Activated T-cell treated with anti-CD3 and anti-CD28 coated beads for 48 hours (primary cell): ENCODE measurements around the gene PER1.

ENCODE experiments used
- DNase-seq: peaks from one replicate; pipeline ENCODE4 v3.0.0-alpha.2; 2020; ENCODE audit warnings: low read depth

Gene PER1

DNA sequence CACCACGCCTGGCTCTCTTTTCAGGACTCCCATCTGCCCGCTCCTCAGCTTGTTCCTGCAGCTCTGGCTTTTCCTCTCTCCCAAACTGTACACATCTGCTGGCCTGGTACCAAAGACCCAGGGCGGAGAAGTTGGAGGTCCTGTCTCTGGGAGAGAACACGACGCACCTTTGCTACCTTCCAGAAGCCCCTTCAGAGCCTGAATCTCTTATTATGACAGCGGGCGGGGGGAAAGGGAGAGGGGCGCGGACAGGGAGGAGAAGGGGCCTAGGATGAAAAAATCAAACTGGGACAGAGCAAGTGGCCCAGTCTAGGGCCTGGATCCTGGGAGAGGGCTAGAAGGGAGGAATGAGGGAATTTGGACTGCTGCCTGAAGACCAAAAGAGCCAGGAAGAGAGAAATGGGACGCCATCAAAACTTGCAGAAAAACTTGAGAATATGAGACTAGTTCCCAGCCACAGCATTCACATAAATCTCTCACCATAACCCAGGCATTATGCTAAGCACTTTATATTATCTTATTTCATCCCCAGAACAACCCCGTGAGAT lies 2.5 kb upstream of the PER1 start:
- no peak for DNase-seq

- DNase-seq, result peak; percentile 86
Measured at GRCh38 chr17:8153957-8154607, 1.9 kb upstream of the PER1 start.

GRCh38 chr17:8153525-8153956 lies 1.3 kb upstream of the PER1 start:
- no peak for DNase-seq

DNA sequence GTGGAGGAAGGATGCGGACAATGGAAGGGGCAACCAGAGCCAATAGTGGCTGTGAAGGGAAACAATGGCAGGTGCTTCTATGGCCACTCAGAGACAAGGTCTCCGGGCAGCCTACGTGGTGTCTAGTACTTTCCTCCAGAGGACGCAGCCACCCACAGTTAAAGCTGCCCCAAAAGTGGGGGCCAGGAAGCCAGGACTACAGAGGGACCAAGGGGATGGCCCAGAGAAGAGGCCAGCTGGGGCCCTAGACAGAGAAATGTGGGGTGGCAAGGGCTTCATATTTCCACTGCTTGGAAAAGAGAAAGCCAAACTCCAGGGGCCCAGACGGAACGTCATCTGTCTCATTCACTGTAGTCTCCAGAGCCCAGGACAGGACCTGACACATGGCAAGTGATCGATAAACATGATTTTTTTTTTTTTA lies 837 bp upstream of the PER1 start:
- DNase-seq, result no peak

DNA sequence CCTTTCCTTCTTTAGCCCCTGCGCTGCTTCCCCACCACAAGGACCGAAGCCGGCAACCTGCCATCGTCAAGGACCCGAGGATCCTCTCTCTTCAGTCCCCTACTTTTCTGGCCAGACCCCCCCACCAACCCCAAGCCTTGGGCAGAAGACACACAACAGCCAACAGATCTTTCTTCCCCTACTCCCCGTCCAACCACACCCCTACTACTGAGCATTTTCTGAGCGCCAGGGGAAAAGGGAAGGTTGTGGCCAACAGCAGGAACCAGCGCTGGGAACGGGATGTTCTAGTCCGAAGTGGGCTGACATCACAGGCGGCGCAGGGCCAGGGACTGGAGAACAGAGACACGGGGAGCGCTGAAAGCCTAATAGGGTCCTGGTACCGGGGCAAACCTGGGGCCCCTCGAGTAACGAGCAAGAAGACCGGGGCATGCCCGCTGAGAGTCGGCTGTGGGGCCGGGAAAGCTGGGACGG lies 528 bp downstream of the PER1 start:
- DNase-seq, result no peak

DNA sequence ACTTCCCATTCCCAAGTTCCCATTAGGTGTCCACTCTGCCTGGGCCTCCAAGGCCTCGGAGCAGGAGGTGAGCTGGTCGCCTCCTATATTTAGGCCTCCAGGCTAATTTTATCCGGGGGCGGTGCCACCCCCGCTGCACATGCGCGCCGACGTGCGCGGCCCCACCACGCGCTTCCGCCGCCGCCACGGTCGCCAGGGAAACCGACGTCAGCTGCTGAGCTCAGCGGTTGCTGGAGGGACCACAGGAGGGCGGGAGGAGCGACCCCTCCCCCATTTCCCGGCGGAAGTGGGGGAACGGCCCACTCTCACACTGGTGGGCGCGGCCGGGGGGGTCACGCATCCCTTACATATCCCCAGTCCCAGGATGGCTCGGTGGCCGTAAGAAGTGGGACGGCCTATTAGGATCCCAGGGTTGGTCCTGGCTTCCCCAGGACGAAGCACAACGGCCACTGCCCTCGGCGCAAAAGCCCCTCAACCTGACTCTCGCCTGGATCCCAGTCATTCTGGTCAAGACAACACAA lies 1.0 kb downstream of the PER1 start:
- DNase-seq, result peak; percentile 85

DNA sequence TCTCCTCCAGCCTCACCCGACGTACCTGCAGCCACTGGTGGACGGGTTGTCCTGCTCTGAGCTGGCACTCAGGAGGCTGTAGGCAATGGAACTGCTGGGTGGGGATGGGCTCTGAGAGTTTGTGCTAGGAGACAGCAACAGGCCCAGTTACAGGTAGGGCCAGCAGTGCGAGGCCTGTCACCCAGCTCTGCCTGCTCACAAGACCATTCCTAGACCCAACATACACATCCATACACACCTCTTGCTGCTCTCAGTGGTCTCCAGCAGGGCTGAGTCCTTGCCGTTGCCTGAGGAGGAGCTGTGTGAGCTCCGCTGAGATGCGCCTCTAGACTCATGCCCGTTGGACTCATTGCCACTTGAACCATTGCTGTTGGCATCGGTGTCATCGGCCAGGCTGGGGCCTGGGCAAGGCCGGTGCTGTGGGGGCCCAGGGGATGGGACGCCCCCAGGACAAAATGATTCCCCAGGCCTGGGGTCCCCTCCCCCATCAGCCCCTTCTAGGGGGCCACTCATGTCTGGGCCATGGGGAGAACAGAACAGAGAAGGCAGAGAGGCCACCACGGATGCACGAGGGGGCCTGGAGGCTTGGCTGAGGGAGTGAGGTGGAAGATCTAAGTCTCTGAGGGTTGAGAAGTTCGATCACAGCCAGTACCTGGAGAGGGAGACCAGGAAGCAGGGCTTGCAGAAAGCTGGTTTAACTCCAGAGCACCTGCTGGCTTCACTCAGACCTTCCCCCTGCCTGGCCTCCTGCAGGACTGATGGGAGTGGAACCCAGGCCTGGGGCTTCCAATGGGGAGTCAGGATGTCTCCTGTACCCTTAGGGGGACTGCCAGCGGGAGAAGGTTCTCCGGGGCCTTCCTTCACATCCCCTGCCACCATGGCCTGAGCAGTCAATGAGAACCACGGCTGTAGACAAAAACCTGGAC lies 1.7 kb downstream of the PER1 start:
- DNase-seq, result no peak

DNA sequence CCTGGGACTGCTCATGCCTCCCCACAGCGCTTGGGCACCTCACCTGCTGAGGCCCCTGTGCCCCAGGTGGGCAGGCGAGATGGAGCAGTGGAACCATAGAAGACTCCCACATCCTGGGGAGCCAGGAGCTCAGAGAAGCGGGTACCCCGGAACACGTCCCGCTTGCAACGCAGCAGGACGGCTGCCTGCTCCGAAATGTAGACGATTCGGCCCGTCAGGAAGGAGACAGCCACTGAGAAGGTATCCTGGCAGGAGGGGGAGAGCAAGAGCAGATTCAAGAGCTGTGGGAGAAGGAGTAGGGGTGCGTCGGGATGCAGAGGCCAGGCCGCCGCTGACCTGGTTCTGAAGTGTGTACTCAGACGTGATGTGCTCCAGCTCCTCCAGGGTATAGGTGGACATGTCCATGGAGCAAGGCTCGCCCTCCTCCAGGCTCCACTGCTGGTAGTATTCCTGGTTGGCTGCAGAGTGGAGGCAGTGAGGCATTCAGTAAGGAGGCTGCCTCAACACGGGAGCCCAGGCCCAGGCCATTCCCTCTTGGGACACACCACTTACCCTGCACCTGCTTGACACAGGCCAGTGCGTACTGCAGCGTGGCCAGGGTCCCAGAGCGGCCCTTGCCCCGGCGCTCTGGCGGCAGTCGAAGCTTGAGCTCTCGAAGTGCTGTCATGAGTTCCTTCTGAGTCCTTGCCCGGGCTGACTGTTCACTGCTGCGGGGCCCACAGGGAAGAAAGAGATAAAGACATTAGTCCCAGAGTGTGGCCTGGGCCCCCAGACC lies 2.6 kb downstream of the PER1 start:
- DNase-seq, result no peak

GRCh38 chr17:8148560-8148959 lies 3.6 kb downstream of the PER1 start:
- DNase-seq, result no peak

DNA sequence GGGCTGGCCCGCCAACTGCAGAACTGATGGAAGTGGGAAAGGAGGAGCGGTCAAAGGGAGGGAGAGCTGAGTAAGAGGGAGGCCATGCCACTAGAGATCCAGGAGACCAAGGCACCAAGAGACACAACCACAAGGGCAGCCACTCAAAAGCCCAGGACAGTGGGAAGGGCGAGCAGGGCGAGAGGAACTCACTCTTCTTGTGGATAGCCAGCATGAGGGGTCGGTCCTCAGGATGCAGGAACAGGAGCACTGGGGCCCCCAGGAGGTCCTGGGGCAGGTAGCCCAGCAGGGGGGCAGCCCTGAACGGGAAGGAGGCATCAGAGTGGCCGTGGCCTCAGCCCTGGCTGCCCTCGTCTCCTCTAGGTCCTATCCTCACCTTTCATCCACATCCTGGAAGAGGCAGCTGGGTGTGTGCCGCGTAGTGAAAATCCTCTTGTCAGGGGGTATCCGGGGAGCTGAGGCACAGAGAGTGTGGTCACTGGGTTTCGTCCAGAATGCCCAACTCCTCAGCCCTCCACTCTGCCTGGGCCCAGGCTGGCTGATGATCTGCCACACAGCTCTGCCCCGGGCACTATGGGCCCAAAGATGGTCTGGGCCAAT lies 4.3 kb downstream of the PER1 start:
- DNase-seq, result no peak

DNA sequence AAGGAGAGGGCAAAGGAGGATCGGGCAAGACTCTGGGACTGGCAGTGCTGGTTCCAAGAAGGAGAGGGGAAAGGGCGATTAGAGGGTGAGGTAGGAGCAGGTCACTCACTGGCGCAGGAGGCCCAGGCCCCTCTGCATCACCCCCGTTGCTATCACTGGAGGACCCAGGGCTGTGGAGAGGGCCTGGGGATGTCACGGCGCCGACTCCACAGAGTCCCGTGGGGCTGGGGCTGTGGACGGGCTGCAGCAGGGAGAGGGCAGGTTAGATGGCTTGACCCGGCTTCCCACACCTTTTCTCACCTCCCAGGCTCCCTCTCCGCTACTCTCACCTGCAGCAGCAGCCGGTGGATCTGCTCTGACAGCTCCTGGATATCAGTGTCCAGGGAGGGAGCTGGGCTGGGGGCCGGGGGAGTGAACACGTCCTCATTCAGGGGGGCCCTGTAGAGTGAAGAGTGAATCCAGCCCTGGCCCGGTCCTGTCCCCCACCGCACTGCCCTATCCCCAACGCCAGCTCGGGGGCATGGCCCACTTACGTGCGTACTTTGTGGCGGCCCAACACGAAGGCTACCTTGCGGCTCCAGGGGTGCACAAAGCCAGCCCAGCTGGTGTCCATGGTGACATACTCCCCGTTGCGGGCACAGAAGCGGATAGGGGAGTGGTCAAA lies 4.9 kb downstream of the PER1 start:
- no peak for DNase-seq

DNA sequence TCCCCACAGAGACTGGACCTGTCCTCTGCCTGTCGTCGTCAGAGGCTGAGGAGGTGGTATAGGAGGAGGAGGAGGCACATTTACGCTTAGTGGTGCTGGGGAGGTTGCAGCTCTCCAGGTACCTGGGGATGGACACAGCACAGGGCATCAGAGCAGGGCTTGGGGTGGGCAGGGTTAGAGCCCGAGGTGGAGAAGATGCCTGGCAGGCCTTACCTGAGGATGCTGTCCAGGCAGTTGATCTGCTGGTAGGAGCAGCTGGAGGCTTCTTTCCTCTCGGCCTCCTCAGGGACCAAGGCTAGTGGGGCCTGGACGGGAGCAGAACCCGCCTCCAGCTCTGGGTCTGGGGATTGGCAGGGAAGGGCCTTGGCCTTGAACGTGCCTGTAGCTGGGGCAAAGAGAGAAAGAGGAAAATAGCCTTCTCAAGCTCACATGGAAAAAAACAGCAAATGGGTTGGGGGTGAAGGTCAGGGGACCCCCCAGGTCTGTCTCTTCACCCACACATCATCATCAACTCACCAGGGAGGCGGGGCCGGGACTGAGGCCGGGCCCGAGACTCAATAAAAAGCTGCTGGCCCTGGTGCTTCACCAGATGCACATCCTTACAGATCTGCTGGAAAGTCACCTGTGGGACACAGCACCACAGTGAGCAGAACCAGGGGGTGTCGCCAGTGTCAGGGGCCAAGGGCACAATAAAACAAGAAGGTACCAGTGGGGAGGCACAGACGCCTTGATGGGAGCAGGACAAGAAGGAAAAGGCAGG lies 5.6 kb downstream of the PER1 start:
- DNase-seq, result no peak

- DNase-seq, result no peak
Measured at GRCh38 chr17:8145811-8146210, 6.4 kb downstream of the PER1 start.

- DNase-seq, result no peak
Measured at GRCh38 chr17:8144401-8145231, 7.6 kb downstream of the PER1 start.

DNA sequence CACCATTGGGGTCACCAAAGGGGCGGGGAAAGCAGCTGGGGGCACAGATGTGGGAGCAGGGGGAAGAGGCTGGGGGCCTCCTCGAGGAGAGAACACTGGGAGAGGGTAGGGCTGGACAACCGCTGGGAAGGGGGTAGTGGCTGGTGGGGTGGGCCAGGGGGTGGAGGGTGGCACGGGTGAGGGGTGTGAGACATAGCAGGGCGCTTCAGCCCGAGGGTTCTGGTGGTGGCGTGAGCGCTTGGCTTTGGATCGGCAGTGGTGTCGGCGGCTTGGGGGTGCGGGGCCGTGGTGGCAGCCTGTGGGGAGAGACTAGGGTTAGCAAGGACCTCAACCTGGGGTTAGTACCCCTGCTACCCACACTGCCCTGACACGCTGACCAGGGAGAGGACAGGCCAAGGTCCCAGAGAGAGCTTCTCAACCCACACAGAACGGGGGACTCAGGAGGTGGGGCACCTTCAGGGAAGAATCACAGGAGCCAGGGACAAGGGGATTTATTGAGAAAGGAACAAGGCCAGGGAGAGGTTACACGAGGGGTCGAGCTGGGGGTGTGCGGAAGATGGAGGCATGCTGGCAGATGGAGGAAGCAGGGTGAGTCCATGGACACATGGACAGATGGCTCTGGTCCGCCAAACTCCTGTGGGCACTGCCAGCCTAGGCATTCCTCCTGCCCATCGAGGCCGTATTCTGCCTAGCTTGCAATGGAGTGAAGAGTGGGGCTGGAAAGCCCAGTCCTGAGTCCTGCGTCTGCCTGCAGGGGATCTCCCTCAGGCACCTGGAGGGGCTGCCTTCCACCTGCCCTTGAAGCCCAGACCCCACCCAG lies 8.4 kb downstream of the PER1 start:
- no peak for DNase-seq

DNA sequence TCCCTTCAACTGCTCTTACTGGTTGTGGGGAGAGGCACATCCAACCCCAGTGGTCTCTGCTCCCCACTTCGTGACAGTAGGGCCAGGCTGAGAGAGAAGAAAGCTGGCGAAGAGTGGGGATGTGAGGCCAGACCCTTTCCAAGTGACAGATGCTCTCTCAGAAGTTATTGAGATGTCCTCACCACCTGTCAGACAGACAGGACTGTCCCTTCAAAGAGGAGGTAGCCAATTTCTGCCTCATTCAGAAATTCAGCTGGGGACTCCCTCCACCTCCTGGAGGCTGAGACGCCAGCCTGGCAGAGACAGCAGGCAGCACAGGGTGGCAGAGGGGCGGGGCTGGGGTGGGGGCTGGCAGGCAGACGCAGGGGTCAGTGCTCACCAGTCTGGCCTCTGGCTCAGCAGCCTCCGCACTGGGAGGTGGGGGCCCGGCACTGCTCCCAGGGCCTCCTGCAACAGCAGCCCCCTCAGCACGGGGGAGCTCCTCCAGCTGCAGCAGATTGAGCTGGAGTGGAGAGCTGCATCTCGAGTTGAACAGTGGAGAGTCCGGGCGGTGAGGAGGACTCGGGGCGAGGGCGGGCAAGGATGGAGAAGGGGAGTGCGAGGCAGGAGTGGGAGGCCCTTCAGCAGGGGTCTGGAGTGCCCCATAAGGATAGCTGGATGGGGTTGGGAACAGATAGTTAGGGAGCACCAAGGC lies 9.2 kb downstream of the PER1 start:
- DNase-seq, result no peak

DNA sequence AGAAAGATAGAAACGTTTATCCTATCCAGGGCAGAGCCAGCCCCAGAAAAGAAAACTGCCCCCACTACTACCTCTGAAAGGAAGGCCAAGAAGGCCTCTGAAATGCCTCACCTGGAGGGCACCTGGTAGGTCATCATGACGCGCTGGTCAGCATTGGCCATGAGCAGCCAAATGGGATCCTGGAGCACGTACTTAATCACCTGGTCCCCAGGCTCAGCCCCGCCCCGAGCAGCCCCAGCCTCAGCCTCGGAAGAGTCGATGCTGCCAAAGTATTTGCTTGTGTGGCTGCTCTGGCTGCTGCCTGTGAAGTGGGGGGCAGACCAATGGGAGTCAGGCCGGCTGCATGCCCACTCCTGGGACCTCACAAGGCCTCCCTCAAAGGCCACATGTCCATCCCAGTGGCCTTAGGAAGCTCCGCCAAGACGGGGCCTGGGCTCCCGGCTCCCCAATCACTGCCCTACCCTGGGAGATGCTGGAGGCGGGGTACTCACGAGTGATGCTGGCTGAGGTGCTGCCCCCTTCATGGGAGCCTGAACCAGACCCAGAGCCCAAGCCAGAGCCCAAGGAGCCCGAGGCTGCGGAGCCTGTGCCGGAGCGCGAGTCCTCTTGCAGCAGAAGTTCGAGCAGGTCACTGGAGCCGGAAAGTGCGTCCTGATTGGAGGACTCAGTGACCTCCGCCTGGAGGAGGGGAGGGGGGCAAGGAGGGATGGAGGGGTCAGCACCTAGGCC lies 9.9 kb downstream of the PER1 start:
- no peak for DNase-seq
